ENCODE data around the gene RNF182. TPM values are rescaled to one million over a fixed set of nuclear protein-coding genes. Genes with fewer than 3 reads are reported as not detected.

Gene RNF182
- total and polyA plus RNA-seq, 2 donors (not counting 3 experiments of a cell fraction or from before 2014, with no cell fraction given): 0.43 to 0.93 TPM

- Histone ChIP-seq H3K9ac (replicated peaks; ENCODE audit: extremely low read depth, insufficient read depth, low read length) (no peak overlapping the region), H2AFZ (ENCODE audit: low read depth, low read length) (no peak overlapping the region), H3K36me3 (ENCODE audit: control insufficient read depth in 2 of 2, extremely low read depth in 1 of 2, insufficient read depth in 2 of 2, low read length in 2 of 2) (no peaks in the 10 kb centered on the region), H3K4me1 (ENCODE audit: control insufficient read depth, extremely low read depth, insufficient read depth, low read length) (peaks cover 6% of the 10 kb centered on the region), H3K27ac (ENCODE audit: insufficient read depth, low read depth, low read length) (no peak overlapping the region), H3K9me3 (replicated peaks; ENCODE audit: control insufficient read depth, insufficient read depth, low read length) (no peaks in the 10 kb centered on the region), H3K27me3 (ENCODE audit: control insufficient read depth in 2 of 2, insufficient read depth in 2 of 2, low read length in 2 of 2) (peaks cover 0 to 4% of the 10 kb centered on the region in 2 experiments), H4K20me1 (replicated peaks; ENCODE audit: control insufficient read depth, extremely low read depth, insufficient read depth, low read length) (no peaks in the 10 kb centered on the region), H3K4me2 (ENCODE audit: insufficient read depth, low read length) (no peak overlapping the region), H3K4me3 (replicated peaks in 1 of 3; ENCODE audit: insufficient read depth in 1 of 3, low read depth in 1 of 3, low read length in 3 of 3) (no peak overlapping the region), H3K9me1 (replicated peaks; ENCODE audit: control insufficient read depth, extremely low read depth, insufficient read depth, low read length) (no peaks in the 10 kb centered on the region), H3K79me2 (ENCODE audit: control insufficient read depth, insufficient read depth, low read length) (no peaks in the 10 kb centered on the region)
- FAIRE-seq: no peak
- POLR2A ChIA-PET: no interaction called here
- BruUV-seq (replicated peaks): no TSS peak
- TF ChIP-seq MAX (IDR thresholded peaks at IDR 0.05; ENCODE audit: insufficient read depth, insufficient read length): no peak
- TF ChIP-seq MYC (IDR thresholded peaks at IDR 0.05; ENCODE audit: low read depth, low read length): no peak
- TF ChIP-seq CTCF (IDR thresholded peaks at IDR 0.05; ENCODE audit: extremely low read depth in 1 of 2, insufficient read depth in 1 of 2, low read depth in 1 of 2, low read length in 2 of 2): no peak
- TF ChIP-seq GATA2 (IDR thresholded peaks at IDR 0.05; ENCODE audit: insufficient read depth, insufficient read length, low read depth, low read length): no peak
- TF ChIP-seq JUN (IDR thresholded peaks at IDR 0.05; ENCODE audit: borderline replicate concordance, insufficient read depth, insufficient read length, low read depth): no peak
- no peak for TF ChIP-seq EZH2 (IDR thresholded peaks at IDR 0.05; ENCODE audit: borderline replicate concordance, low read depth, low read length, severe bottlenecking)
- intact Hi-C loops (cut with micrococcal nuclease) (loop anchor here (1.0 kb wide), 2 partner anchors 11 to 154 kb away; partner anchors contain the start of gene RNF182), dilution Hi-C loops (cut with MboI; ENCODE audit: extremely low pct_ligation_motif_present, low sequenced_read_pairs) (no loop called here)
- DNase-seq (ENCODE audit: low read depth, low spot score): no peak
- CTCF ChIA-PET: interaction anchor here (0.7 to 5.4 kb wide), 12 partner anchors 9 to 230 kb away, joined by 3 to 98 read pairs (median 10); partner anchors contain the start of gene RNF182
These were observed 11.3 kb upstream of the RNF182 start for GRCh38 chr6:13913226-13914001.

All from endothelial cell of umbilical vein (primary cell).